GM12878 (cell line): Measurements from ENCODE around the gene IFIT1.
A peak's percentile ranks its signal among the peaks of the same experiment; 100 is the strongest.

ENCODE experiments used
- CHD2 ChIP-seq: IDR thresholded peaks from 2 replicates; pipeline ENCODE4 v1.6.1; 2011; ENCODE audit warnings: low read depth, low read length, improper control_type of control experiment, borderline replicate concordance
- EGR1 ChIP-seq, 2 experiments: IDR thresholded peaks; 1 replicate in 1 of 2; 2 replicates in 1 of 2; pipeline ENCODE4 v1.6.1; 2011 to 2012; ENCODE audit warnings: low read depth in 2 of 2, low read length in 2 of 2, borderline replicate concordance in 1 of 2, mild to moderate bottlenecking in 1 of 2, moderate library complexity in 1 of 2
- EP300 ChIP-seq, 2 experiments: fragments of 150-350 bp in 1 of 2; IDR thresholded peaks; 2 replicates each; pipeline ENCODE4 v1.6.1; 2011 to 2012; ENCODE audit warnings: low read depth in 2 of 2, low read length in 2 of 2, borderline replicate concordance in 1 of 2, improper control_type of control experiment in 1 of 2, inconsistent platforms in 1 of 2; ENCODE audit not compliant: control insufficient read depth in 1 of 2
- EZH2 ChIP-seq: IDR thresholded peaks from 2 replicates; pipeline ENCODE4 v1.6.1; 2012; ENCODE audit warnings: low read depth, mild to moderate bottlenecking, control low read depth, inconsistent platforms, low read length, borderline replicate concordance; ENCODE audit not compliant: control insufficient read depth
- JUND ChIP-seq: IDR thresholded peaks from 2 replicates; pipeline ENCODE4 v1.6.1; 2012; ENCODE audit warnings: low read depth, mild to moderate bottlenecking, low read length, improper control_type of control experiment, moderate library complexity
- MYC ChIP-seq: IDR thresholded peaks from 2 replicates; pipeline ENCODE4 v1.6.1; 2011; ENCODE audit warnings: mild to moderate bottlenecking, low read length, moderate library complexity, inconsistent platforms; ENCODE audit not compliant: insufficient read depth, insufficient replicate concordance, insufficient read length, severe bottlenecking
- POLR2A ChIP-seq: IDR thresholded peaks from 2 replicates; pipeline ENCODE4 v1.6.1; 2011; ENCODE audit warnings: low read depth, mild to moderate bottlenecking, low read length
- POLR2AphosphoS5 ChIP-seq: IDR thresholded peaks from 2 replicates; pipeline ENCODE4 v1.6.1; 2011; ENCODE audit warnings: mild to moderate bottlenecking, low read length, inconsistent platforms
- RELA ChIP-seq: fragments of 450-650 bp; IDR thresholded peaks from 2 replicates; pipeline ENCODE4 v1.8.0; 2014; ENCODE audit warnings: borderline replicate concordance; ENCODE audit not compliant: partially characterized antibody
- SIN3A ChIP-seq: IDR thresholded peaks from 2 replicates; pipeline ENCODE4 v1.6.1; 2012; ENCODE audit warnings: low read depth, low read length, improper control_type of control experiment
- SP1 ChIP-seq: IDR thresholded peaks from one replicate; pipeline ENCODE4 v1.6.1; 2011; ENCODE audit warnings: low read depth, low read length
- ZNF274 ChIP-seq: IDR thresholded peaks from one replicate; pipeline ENCODE4 v1.8.0; 2011; ENCODE audit not compliant: insufficient read length, insufficient read depth
- TF ChIP-seq, protein P1 (sequence below), 3 experiments: IDR thresholded peaks in 2 of 3; conservative IDR thresholded peaks in 1 of 3; 2 replicates each; pipeline ENCODE4 v1.5.1; 2011; ENCODE audit warnings: low read depth in 3 of 3, low read length in 3 of 3, mild to moderate bottlenecking in 3 of 3, control low read depth in 2 of 3, moderate library complexity in 2 of 3, inconsistent platforms in 1 of 3, mixed read lengths in 1 of 3; ENCODE audit not compliant: control insufficient read depth in 2 of 3, insufficient read depth in 1 of 3; ENCODE audit errors: extremely low read depth in 1 of 3
- TF ChIP-seq, protein P2 (sequence below): fragments of 450-650 bp; conservative IDR thresholded peaks from 2 replicates; pipeline ENCODE4 v1.6.1; 2017; ENCODE audit warnings: mild to moderate bottlenecking, moderate library complexity

DNA sequence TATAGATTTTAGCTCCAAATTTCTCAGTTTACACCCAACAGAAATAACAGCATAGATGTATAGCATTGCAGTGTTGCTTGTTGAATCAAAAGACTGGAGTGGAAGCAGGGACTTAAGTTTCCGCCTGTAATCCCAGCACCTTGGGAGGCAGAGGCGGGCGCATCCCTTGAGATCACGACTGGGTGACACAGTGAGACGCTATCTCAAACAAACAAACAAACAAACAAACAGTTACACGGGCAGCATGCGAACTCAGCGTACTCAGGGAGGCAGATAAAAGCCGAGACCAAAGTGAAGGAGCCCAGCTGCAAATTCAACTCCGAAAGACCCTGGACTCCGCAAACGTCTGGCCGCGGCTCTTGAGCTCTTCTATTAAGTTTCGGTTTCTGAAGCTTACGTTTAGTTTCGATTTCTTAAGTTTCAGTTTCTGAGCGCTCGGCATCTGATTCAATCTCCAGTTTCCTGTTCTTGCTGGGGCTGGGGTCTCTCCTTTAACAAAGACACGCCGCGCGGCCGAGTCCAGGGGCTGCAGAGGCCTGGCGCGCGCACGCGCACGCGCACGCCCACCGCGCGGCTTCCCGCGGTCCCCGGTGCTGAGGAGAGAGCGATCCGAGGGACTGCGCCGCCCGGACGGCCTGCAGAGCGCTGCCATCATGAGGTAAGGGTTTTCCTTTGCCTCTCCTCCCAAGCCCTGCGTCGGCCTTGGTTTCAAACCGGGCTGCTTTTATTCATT, 21.9 kb downstream of the IFIT1 start, which contains the start of gene IFIT5:
- peak; percentile 0; the same call in 1 of the 2 replicates for TF ChIP-seq SIN3A
- TF ChIP-seq JUND = no peak
- peak; percentile 57 for TF ChIP-seq POLR2A
- no peak for TF ChIP-seq ZNF274
- TF ChIP-seq, protein P1, sequence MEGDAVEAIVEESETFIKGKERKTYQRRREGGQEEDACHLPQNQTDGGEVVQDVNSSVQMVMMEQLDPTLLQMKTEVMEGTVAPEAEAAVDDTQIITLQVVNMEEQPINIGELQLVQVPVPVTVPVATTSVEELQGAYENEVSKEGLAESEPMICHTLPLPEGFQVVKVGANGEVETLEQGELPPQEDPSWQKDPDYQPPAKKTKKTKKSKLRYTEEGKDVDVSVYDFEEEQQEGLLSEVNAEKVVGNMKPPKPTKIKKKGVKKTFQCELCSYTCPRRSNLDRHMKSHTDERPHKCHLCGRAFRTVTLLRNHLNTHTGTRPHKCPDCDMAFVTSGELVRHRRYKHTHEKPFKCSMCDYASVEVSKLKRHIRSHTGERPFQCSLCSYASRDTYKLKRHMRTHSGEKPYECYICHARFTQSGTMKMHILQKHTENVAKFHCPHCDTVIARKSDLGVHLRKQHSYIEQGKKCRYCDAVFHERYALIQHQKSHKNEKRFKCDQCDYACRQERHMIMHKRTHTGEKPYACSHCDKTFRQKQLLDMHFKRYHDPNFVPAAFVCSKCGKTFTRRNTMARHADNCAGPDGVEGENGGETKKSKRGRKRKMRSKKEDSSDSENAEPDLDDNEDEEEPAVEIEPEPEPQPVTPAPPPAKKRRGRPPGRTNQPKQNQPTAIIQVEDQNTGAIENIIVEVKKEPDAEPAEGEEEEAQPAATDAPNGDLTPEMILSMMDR (IDR thresholded peaks at IDR 0.05 in 2 of 3, conservative IDR thresholded peaks at IDR 0.05 in 1 of 3; ENCODE audit: control insufficient read depth in 2 of 3, extremely low read depth in 1 of 3, insufficient read depth in 1 of 3, low read depth in 3 of 3, low read length in 3 of 3) = no peak
- no peak for TF ChIP-seq EP300 (IDR thresholded peaks at IDR 0.05; ENCODE audit: borderline replicate concordance in 1 of 2, control insufficient read depth in 1 of 2, low read depth in 2 of 2, low read length in 2 of 2)
- TF ChIP-seq MYC = no peak
- TF ChIP-seq POLR2AphosphoS5 = peak; percentile 84
- TF ChIP-seq SP1 = no peak
- no peak for TF ChIP-seq EZH2
- no peak for TF ChIP-seq CHD2
- no peak for TF ChIP-seq EGR1 (IDR thresholded peaks at IDR 0.05; ENCODE audit: borderline replicate concordance in 1 of 2, low read depth in 2 of 2, low read length in 2 of 2)
- no peak for TF ChIP-seq RELA
- TF ChIP-seq, protein P2, sequence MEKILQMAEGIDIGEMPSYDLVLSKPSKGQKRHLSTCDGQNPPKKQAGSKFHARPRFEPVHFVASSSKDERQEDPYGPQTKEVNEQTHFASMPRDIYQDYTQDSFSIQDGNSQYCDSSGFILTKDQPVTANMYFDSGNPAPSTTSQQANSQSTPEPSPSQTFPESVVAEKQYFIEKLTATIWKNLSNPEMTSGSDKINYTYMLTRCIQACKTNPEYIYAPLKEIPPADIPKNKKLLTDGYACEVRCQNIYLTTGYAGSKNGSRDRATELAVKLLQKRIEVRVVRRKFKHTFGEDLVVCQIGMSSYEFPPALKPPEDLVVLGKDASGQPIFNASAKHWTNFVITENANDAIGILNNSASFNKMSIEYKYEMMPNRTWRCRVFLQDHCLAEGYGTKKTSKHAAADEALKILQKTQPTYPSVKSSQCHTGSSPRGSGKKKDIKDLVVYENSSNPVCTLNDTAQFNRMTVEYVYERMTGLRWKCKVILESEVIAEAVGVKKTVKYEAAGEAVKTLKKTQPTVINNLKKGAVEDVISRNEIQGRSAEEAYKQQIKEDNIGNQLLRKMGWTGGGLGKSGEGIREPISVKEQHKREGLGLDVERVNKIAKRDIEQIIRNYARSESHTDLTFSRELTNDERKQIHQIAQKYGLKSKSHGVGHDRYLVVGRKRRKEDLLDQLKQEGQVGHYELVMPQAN = no peak; the same call in 1 of the 2 replicates
